Measurements from ENCODE around the gene RBM18.
A peak's percentile ranks its signal among the peaks of the same experiment; 100 is the strongest.

The RBM18 gene

DNA sequence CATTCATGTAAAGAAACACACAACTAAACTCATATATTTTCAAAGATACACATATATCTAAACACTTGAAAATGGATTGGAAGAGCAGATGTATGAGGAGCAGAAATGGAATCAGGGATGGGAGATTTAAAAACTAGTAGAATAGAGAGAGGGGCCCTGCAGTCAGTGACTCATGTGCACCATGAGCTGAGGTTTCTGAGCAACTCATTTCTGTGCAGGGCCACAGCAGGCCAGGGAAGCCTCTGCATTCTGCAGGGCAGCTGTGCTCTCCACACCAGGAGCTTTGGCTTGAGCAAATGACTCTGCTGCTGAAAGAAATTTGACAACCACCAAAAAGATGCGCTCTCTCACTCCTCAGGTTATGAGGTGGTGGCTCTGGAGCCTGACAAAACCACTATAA lies 63.0 kb downstream of the RBM18 start:
- DNase-seq = no peak

DNA sequence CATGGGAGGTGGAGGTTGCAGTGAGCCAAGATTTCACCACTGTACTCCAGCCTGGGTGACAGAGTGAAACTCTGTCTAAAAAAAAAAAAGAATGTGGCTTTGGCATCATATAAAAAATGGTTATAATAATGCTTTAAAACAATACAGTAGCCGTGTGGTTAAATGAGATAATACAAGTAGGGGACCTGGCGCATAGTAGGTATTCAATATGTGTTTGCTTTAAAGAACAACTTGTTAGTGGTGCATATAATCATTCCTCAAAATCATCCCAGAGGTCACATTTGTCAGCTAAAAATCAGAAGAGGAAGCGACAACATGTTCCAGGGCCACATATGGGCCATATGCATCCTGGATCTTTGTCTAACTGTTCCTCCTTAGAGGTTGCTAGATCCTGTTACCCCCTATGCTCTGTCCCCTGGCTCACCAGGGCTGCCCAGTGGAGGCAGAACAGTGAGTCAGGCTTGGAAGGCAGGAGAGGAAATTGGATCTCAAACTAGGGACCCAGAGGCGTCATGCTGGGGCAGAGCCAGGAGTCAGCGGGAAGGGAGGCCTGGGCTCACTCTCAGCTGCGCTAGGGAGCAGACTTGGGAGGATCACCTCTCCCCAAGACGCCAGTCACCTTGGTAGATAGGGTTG lies 63.6 kb downstream of the RBM18 start:
- DNase-seq = no peak

- DNase-seq = no peak
These were observed 66.8 kb downstream of the RBM18 start for GRCh38 chr9:122197882-122198281.

DNA sequence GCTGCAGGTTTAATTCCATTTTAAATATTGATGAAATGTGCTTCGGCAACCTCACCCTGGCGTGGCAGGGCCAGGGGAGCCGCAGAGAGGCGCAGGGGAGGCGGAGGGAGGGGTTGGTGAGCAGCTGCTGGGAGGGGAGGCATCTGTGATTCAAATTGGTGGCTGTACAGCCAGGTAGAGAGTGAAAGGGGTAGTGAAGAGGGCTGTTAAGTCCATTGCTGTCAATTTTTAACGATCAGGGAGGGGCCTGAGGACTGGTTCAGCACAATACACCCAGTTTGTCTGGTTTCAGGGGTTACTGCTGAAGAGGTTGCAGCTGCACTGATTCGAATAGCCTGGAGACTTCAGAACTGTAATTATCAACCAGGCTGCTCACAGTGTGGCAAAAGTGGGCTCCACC lies 67.2 kb downstream of the RBM18 start:
- DNase-seq = peak; percentile 98

DNA sequence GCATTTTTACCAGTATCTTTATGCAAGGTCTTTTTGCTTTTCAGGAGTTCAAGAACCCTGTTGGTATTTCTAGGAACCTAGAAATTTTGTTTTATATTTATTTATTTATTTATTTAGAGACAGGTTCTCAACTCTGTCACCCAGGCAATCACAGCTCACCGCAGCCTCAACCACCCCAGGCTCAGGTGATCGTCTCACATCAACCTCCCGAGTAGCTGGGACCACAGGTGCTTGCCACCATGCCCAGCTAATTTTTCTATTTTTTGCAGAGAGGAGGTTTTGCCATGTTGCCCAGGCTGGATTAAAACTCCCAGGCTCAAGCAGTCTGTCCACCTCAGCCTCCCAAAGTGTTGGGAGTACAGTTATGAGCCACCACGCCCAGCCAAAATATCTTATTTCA lies 68.8 kb downstream of the RBM18 start:
- no peak for DNase-seq

DNA sequence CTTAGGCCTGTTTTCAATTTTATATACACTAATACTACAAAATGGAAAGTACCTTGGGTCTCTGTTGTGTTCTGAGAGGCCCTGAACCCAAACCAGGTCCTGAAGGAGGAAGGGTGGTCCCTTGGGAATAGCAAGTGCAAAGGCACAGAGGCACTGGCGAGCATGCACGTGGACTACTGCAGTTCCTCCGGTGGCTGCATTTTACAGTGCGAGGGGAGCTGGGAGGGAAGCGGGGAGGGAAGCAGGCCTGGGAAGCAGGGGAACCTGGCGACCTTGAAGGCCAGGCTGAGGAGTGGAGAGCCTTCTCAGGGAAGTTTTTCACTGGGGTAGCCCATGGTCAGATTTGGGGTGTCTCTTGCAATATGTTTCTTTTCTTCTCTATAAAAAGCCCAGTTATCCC lies 71.0 kb downstream of the RBM18 start:
- DNase-seq = no peak

GRCh38 chr9:122192914-122193525 lies 71.6 kb downstream of the RBM18 start:
- DNase-seq = no peak

GRCh38 chr9:122192261-122192875 lies 72.3 kb downstream of the RBM18 start:
- no peak for DNase-seq

GRCh38 chr9:122191584-122191983 lies 73.1 kb downstream of the RBM18 start:
- no peak for DNase-seq

- DNase-seq = no peak
These were observed 73.9 kb downstream of the RBM18 start for GRCh38 chr9:122190597-122191381.

- no peak for DNase-seq
These were observed 76.3 kb downstream of the RBM18 start for GRCh38 chr9:122188369-122188768.

Data from NCI-H1417 treated with DMSO at 0.1 percent for 48 hours (cell line).